HG02840 (cell line): ENCODE measurements around the gene CLOCK.

Source experiments
- ATAC-seq: cut with Tn5 transposase; IDR thresholded peaks from one replicate; pipeline ENCODE4 v1.9.1; 2021; ENCODE audit warnings: mild to moderate bottlenecking, moderate library complexity, moderate number of reproducible peaks; ENCODE audit not compliant: unreplicated experiment, low FRiP score

The CLOCK gene

GRCh38 chr4:55485821-55486220 is 60.9 kb downstream of the CLOCK start:
- no peak for ATAC-seq

GRCh38 chr4:55483315-55483714 is 63.4 kb downstream of the CLOCK start:
- ATAC-seq = no peak

DNA sequence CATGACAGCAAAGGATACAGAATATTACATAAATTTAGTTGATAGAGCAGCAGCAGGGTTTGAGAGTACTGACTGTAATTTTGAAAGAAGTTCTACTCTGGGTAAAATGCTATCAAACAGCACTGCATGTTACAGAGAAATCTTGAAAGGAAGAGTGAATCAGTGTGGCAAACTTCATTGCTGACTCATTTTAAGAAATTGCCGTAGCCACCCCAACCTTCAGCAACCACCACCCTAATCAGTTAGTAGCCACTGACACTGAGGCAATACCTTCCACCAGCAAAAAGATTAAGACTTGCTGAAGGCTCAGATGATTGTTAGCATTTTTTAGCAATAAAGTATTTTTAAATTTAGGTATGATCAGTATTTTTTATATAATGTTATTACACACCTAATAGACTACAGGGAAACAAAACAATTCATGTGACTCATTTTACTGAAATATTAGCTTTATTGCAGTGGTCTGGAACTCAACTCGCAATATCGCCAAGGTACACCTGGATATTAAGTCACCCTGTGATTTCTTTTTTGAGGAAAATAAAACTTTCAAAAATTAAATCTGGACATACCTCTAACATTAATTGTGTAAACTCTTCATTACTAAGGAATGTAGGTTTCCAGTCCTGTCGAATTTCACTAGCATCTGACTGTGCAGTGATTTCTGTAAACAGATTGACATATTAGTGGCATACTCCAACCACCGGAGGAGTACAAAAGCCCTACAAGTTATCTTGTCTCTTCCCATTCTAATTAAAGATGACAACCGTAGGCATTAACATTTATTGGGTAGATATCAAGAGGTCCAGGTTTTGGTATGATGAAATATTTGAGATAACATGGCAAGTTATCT is 71.1 kb downstream of the CLOCK start:
- ATAC-seq = no peak

GRCh38 chr4:55469979-55470378 is 76.7 kb downstream of the CLOCK start:
- no peak for ATAC-seq

DNA sequence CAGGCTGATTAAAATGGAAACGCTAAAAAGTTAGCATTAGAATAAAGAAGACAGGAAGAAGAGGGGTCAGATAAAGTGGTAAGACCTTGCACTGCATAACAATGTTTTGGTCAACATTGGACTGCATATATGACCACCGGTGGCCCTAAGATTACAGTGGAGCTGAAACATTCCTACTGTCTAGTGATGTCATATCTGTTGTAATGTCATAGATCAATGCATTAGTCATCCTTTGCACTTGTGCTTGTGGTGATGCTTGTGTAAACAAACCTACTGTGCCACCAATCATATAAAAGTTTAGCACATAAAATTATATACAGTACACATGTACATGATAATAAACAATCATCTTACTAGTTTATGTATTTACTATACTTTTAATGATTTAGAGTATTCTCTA is 78.0 kb downstream of the CLOCK start:
- ATAC-seq = no peak

- no peak for ATAC-seq
Observed at GRCh38 chr4:55466001-55466400, 80.7 kb downstream of the CLOCK start.

- no peak for ATAC-seq
Observed at GRCh38 chr4:55458611-55459010, 88.1 kb downstream of the CLOCK start.

DNA sequence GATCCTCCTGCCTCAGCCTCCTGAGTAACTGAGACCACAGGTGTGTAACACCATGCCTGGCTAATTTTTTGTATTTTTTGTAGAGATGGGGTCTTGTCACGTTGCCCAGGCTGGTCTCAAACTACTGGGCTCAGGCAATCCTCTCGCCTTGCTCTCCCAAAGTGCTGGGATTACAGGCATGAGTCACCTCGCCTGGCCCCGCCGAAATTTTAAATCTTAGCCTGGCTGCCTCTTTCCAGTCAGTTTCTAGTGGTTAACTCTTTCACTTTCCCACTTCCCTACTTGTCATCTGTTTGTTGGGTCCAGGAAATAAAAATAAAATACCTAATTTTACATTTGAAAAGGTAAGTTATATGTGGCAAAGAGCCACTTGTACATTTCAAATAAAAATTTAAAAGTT is 88.5 kb downstream of the CLOCK start:
- ATAC-seq = no peak

- ATAC-seq = no peak
Observed at GRCh38 chr4:55450566-55450965, 96.1 kb downstream of the CLOCK start.

DNA sequence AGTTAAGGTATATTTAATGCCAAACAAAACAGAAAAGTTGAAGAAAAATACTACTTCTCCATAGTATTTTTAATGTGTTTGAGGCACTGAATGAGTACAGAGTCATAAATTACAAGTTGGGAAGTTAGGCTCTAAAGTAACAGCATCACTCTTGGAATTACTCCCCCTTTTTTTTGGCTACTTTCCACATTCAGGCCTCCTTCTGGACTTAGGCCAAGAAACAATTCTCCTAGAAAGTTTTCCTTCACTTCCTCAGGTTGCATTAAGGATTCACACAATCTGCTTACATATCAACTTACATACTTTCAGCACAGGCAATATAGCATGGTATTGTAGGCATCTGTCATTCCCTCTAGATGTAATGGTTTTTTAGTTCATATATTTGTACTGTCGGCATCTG is 98.9 kb downstream of the CLOCK start:
- no peak for ATAC-seq

DNA sequence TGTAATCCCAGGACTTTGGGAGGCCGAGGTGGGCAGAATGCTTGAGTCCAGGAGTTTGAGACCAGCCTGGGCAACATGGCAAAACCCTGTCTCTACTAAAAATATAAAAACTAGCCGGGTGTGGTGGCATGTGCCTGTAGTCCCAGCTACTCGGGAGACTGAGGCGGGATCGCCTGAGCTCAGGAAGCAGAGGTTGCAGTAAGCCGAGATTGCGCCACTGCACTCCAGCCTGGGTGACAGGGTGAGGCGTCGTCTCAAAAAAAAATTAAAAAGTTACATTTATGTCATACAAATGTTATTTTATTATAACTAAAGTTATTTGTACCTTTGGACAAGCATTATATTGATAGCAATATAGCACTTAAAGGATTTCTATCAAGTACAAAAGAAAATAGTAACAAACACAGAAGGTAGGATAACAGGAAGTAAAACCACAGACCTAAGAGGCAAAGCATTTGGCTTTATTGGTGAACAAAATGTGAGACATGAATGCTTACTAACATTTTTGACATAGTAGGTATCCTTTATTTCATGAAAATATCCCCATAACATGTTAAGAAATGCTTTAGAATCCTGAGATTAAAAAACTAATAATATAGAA is 99.5 kb downstream of the CLOCK start:
- no peak for ATAC-seq

GRCh38 chr4:55446578-55446922 is 100.2 kb downstream of the CLOCK start:
- no peak for ATAC-seq

GRCh38 chr4:55445921-55446577 is 100.7 kb downstream of the CLOCK start:
- no peak for ATAC-seq

DNA sequence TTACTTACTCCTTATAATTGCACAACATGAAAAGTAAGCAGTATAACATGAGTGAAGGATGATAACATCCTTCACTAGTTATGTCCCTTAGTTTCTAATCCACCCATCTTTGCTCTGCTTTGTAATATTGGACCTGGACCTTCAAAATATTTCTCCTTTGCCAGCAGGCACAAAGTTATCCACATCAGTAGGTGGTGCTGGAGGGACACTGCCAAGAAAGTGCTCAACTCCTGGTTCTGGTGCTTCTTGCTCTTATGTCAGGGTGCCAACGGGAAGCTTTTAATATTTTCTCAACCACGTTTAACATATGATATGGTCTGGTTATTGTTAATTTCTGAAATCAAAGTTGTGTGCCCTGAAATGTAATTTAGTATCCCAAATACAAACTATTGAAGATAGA is 101.9 kb downstream of the CLOCK start:
- ATAC-seq = no peak

DNA sequence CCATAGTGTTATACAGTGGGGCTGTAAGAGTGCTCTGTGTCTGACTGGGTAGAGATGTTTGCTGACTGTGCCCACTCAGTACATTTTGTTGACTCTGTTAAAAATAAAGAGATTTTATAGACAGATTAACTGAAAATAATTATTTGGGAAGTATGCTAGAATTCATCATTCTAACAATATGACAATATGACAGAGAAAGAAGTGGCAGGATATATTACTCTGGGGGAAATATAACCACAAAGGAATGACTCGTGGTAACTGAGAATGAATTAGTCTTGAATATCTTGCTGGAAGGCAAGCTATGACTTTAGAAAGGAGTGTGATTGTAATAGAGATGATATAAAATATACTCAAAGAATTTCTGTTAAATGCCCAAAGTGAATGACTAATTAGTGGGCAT is 104.2 kb downstream of the CLOCK start:
- ATAC-seq = no peak

DNA sequence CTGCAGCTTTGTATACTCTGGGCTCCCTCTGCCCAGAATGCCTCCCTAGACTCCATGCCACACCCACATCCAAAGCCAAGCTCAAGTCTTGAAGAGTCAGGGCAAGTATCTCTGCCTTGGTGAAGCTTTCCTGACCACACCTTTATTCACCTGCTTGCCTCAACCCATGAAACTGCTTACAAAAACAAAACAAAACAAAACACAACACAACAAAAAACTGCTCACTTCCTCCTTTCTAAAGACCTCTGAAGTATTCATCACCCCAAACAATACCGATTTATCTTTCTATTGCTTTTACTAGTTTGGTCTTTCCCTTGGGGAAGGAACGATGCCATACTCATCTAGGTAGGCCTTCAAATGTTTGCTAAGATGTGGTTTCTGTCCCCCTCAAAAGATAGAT is 105.9 kb downstream of the CLOCK start:
- no peak for ATAC-seq

GRCh38 chr4:55439023-55439422 is 107.7 kb downstream of the CLOCK start:
- ATAC-seq = no peak

DNA sequence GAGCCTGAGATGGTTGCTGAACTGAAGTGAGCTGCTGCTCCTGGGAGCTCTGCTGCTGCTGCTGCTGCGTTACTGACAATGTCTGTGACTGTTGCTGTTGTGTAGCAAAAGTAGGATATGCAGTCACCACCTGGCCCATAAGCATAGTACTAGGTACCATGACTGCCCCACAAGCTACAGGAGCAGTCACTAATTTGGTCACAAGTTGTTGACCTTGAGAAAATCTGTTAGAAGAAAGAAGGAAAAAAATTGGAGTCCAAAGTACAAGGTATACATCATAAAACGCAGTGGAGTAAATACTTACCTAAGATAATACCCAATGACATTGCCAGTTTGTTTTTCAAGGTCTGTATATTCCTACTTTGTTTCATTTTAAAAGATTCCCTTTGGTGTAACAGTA is 108.4 kb downstream of the CLOCK start:
- ATAC-seq = no peak

- no peak for ATAC-seq
Observed at GRCh38 chr4:55437823-55438222, 108.9 kb downstream of the CLOCK start.

GRCh38 chr4:55437356-55437796 is 109.3 kb downstream of the CLOCK start:
- ATAC-seq = no peak

DNA sequence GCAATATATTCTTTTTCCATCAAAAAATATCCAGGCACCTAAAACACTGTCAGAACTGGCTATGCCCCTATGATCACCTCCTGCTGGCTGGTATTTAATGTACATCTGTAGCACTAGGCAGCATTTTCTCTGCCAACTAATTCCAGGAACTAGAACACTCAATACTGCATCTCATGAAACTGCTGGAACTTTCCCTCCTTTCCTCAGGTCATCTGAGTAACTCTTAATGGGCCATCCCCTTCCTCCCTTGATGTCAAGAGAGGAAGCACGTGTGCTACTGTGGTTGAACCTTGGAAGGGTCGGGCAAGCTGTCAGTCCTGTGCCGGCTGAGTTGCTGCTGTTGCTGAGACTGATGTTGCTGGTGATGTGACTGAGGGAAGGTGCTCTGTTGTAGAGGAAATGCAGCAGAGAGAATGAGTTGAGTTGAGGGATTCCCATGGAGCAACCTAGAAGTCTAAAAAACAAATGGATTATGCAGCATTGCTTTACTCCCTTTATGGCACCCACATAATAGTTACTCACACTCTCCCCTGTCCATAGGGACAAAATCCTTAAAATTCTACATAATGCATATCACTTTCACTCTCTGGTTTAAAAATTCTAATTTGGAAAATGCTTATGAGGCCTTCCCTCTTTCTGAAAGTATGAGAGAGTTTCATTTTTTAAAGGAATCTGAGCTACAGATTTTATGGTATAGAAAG is 111.4 kb downstream of the CLOCK start:
- ATAC-seq = peak; percentile 57
